ENCODE data around the gene GHSR. TPM values are rescaled to one million over a fixed set of nuclear protein-coding genes. Genes with fewer than 3 reads are reported as not detected.

Gene GHSR
- total and polyA plus RNA-seq, 2 of the 4 experiments (the other 2 are of a cell fraction), result not detected

DNA sequence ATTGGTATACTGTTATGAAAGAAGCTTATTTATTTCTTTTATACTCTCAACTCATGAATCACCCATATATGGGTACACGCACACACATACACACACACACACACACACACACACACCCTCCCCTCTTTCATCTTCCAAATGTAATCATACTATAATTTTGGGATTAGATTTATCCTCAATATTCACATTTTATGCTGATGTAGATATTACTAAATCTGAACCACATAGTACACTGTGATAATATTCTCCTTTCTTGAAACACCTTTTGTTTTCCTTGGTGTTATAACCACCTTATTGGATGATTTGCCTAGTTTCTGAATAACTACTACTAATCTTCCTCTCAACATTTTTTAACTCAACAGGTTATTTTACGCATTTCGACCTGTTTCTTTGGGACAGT is 8.1 kb upstream of the GHSR start:
- ChIA-PET CTCF (no interaction called here), POLR2A (ENCODE audit: unreplicated experiment) (no interaction called here)
- Histone ChIP-seq H3K79me1 (ENCODE audit: low read depth in 1 of 2, low read length in 2 of 2) (no peaks in the 10 kb centered on the region), H3K4me1 (ENCODE audit: control insufficient read depth, insufficient read depth, low read length) (no peaks in the 10 kb centered on the region), H2AFZ (replicated peaks; ENCODE audit: low read length, poor library complexity) (no peak overlapping the region), H3K27me3 (ENCODE audit: control insufficient read depth, insufficient read depth, low read length) (peaks cover 16% of the 10 kb centered on the region), H3K36me3 (ENCODE audit: control insufficient read depth, insufficient read depth, low read length) (no peaks in the 10 kb centered on the region), H3K4ac (ENCODE audit: low read depth, low read length) (no peak overlapping the region), H3K14ac (replicated peaks; ENCODE audit: low read depth, low read length) (no peak overlapping the region), H3K27ac (ENCODE audit: insufficient read depth, low read length) (no peak overlapping the region), H3K9me1 (ENCODE audit: insufficient read depth, low read length) (no peaks in the 10 kb centered on the region), H4K5ac (ENCODE audit: low read depth, low read length) (no peak overlapping the region), H2BK120ac (ENCODE audit: low read depth, low read length) (no peak overlapping the region), H3K23ac (ENCODE audit: low read depth, low read length) (no peak overlapping the region), H2BK15ac (ENCODE audit: low read depth, low read length) (no peak overlapping the region), H3K9me3 (ENCODE audit: control insufficient read depth, insufficient read depth, low read length) (no peaks in the 10 kb centered on the region), H2BK5ac (ENCODE audit: low read depth, low read length, poor library complexity, severe bottlenecking) (no peak overlapping the region), H4K8ac (ENCODE audit: low read depth in 2 of 2, low read length in 2 of 2) (no peak overlapping the region), H3K4me2 (ENCODE audit: low read depth, low read length) (no peak overlapping the region), H3K56ac (ENCODE audit: extremely low read depth, insufficient read depth, low read length) (no peak overlapping the region), H3K18ac (ENCODE audit: low read depth, low read length) (no peak overlapping the region), H2AK5ac (ENCODE audit: low read depth, low read length) (no peak overlapping the region), H2BK20ac (ENCODE audit: low read depth, low read length) (no peak overlapping the region), H4K91ac (ENCODE audit: insufficient read depth, low read depth, low read length) (no peak overlapping the region), H3K9ac (ENCODE audit: low read depth, low read length) (no peak overlapping the region), H3K4me3 (ENCODE audit: insufficient read depth, low read depth, low read length) (no peak overlapping the region), H4K20me1 (ENCODE audit: insufficient read depth, low read length) (no peaks in the 10 kb centered on the region), H2AK9ac (replicated peaks; ENCODE audit: low read depth, low read length, poor library complexity) (no peak overlapping the region)
- intact Hi-C loops (cut with micrococcal nuclease) (no loop called here), in situ Hi-C loops (cut with MboI; ENCODE audit: low sequenced_read_pairs) (no loop called here), dilution Hi-C loops (cut with HindIII; ENCODE audit: low sequenced_read_pairs, unreplicated experiment) (no loop called here)
- BruUV-seq (replicated peaks), result no TSS peak
- ATAC-seq (ENCODE audit: low read depth), result no peak
- WGBS, 2 experiments (ENCODE audit: extremely low coverage in 2 of 2, insufficient read length in 1 of 2), result 73% methylated on average over 2 of the region's 3 CpGs; no CpG with 5 or more reads in 1 of the 2 experiments
- TF ChIP-seq SMC3 (IDR thresholded peaks at IDR 0.05; ENCODE audit: low read depth, low read length), result no peak
- TF ChIP-seq, protein P1, sequence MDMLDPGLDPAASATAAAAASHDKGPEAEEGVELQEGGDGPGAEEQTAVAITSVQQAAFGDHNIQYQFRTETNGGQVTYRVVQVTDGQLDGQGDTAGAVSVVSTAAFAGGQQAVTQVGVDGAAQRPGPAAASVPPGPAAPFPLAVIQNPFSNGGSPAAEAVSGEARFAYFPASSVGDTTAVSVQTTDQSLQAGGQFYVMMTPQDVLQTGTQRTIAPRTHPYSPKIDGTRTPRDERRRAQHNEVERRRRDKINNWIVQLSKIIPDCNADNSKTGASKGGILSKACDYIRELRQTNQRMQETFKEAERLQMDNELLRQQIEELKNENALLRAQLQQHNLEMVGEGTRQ (IDR thresholded peaks at IDR 0.05; ENCODE audit: low read depth, low read length), result no peak
- no peak for TF ChIP-seq RFX5 (IDR thresholded peaks at IDR 0.05; ENCODE audit: low read depth, low read length)
- no peak for TF ChIP-seq FOS (IDR thresholded peaks at IDR 0.05; ENCODE audit: low read depth, low read length)
- TF ChIP-seq MXI1 (IDR thresholded peaks at IDR 0.05; ENCODE audit: borderline replicate concordance, low read depth, low read length), result no peak
- TF ChIP-seq CHD1 (IDR thresholded peaks at IDR 0.05; ENCODE audit: low read depth, low read length), result no peak
- TF ChIP-seq, protein P2, sequence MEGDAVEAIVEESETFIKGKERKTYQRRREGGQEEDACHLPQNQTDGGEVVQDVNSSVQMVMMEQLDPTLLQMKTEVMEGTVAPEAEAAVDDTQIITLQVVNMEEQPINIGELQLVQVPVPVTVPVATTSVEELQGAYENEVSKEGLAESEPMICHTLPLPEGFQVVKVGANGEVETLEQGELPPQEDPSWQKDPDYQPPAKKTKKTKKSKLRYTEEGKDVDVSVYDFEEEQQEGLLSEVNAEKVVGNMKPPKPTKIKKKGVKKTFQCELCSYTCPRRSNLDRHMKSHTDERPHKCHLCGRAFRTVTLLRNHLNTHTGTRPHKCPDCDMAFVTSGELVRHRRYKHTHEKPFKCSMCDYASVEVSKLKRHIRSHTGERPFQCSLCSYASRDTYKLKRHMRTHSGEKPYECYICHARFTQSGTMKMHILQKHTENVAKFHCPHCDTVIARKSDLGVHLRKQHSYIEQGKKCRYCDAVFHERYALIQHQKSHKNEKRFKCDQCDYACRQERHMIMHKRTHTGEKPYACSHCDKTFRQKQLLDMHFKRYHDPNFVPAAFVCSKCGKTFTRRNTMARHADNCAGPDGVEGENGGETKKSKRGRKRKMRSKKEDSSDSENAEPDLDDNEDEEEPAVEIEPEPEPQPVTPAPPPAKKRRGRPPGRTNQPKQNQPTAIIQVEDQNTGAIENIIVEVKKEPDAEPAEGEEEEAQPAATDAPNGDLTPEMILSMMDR (conservative IDR thresholded peaks at IDR 0.05; ENCODE audit: low read depth, low read length), result no peak
- TF ChIP-seq, protein P3, sequence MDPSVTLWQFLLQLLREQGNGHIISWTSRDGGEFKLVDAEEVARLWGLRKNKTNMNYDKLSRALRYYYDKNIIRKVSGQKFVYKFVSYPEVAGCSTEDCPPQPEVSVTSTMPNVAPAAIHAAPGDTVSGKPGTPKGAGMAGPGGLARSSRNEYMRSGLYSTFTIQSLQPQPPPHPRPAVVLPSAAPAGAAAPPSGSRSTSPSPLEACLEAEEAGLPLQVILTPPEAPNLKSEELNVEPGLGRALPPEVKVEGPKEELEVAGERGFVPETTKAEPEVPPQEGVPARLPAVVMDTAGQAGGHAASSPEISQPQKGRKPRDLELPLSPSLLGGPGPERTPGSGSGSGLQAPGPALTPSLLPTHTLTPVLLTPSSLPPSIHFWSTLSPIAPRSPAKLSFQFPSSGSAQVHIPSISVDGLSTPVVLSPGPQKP (IDR thresholded peaks at IDR 0.05; ENCODE audit: borderline replicate concordance, low read depth, low read length), result no peak
- TF ChIP-seq RAD21 (IDR thresholded peaks at IDR 0.05; ENCODE audit: low read length), result no peak
- no peak for DNase-seq
